ENCODE measurements around the gene PEX14.

Gene PEX14

DNA sequence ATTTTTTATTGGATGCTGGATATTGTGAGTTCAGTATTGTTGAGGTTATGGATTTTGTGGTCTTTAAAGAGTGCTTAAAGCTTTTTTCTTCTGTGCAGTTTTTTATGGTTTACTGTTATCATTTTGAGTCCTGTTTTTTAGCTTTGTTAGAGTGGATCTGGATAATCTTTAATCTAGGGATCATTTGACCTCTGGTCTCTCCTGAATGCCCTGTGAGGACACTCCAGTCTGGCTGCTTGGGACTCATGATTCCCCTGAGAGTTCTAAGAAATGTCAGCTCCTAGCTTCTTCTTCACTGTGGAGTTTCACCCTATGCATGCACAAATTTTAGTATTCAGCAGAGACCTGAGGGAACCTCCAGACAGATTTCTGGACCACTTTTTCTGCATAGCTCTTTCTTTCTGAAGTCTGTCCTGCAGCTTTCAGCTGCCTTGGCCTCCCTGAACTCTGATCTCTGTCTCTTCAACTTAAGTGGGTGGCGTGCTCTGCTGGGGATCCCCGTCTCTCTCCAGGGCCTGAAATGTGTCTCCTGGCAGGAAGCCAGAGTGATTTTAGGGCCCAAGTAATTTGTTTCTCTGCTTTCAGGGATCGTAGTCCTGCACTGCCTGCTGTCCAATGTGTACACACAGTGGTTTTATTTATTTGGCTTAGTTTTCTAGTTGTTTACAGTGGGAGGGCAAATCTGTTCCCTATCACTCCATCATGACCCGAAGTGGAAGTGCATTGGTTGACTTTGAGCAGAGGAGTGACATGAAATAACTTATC, 14.7 kb downstream of the PEX14 start:
- no peak for TF ChIP-seq Cebpa-rat (IDR thresholded peaks at IDR 0.05)
- H3K4me2 ChIP-seq = no peak overlapping the region
- H3K36me3 ChIP-seq = peaks cover 23% of the 10 kb centered on the region
- no peak overlapping the region for H3K27ac ChIP-seq
- peaks cover 9% of the 10 kb centered on the region; the same call in 1 of the 2 replicates for H3K9me3 ChIP-seq
- H4K20me1 ChIP-seq = peaks cover 86% of the 10 kb centered on the region
- no peak overlapping the region for H3K9ac ChIP-seq
- peaks cover 2% of the 10 kb centered on the region; the same call in 1 of the 2 replicates for H3K4me1 ChIP-seq
- no peak overlapping the region for H3K4me3 ChIP-seq
- no peaks in the 10 kb centered on the region for H3K27me3 ChIP-seq

DNA sequence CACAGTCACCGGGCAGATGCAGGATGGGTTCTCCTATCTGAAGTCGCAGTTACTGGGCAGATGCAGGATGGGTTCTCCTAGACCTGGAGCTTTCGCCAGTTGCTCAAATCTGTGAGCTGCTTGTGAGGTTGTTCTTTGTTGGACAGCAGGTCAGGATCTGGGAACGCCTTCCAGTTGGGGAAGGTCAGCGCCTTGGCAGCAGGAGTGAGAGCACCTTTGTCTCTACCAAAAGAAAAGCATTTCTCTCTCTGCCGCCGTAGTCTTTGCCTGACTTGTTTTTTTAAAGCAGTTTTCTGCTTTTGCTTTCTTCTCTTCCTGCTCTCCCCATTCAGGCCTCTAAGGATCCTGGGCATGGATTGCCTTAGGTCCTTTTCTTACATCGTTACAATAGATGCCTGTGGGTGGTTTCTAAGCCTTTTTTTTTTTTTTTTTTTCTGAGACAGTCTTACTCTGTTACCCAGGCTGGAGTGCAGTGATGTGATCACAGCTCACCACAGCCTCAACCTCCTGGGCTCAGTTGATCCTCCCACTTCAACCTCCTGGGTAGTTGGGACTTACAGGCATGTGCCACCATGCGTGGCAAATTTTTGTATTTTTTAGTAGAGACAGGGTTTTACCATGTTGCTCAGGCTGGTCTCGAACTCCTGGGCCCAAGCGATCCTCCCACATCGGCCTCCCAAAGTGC, 15.7 kb downstream of the PEX14 start:
- peaks cover 23% of the 10 kb centered on the region for H3K36me3 ChIP-seq
- H3K27ac ChIP-seq = no peak overlapping the region
- H4K20me1 ChIP-seq = peaks cover 84% of the 10 kb centered on the region
- H3K4me2 ChIP-seq = no peak overlapping the region
- H3K9ac ChIP-seq = 0 out of 2 replicates have a peak overlapping the region, but pooled peaks have one; percentile 12
- H3K4me1 ChIP-seq = peaks cover 12% of the 10 kb centered on the region
- peaks cover 9% of the 10 kb centered on the region; the same call in 1 of the 2 replicates for H3K9me3 ChIP-seq
- H3K4me3 ChIP-seq = no peak overlapping the region
- no peak for TF ChIP-seq Cebpa-rat (IDR thresholded peaks at IDR 0.05)
- H3K27me3 ChIP-seq = no peaks in the 10 kb centered on the region

DNA sequence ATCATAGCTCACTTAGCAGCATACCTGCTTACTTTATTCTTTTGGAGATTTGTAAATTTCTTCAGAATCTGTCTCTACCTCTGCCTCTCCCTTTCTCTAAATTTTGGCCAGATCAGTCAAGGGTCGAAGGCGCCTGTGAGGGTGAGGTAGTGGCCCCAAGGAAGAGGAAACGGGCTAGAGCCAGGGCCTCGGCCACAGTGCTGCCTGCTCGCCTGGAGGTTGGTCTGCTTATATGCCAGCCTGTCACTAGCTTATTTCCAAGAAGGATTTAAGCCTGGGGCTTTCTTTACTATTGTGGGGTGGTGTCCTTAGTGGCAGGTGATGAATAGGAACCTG, 19.6 kb downstream of the PEX14 start:
- no peak for TF ChIP-seq Cebpa-rat (IDR thresholded peaks at IDR 0.05)
- Histone ChIP-seq H3K9ac (no peak overlapping the region), H3K27me3 (no peaks in the 10 kb centered on the region), H3K4me1 (peaks cover 24% of the 10 kb centered on the region), H3K4me3 (no peak overlapping the region), H3K4me2 (peak overlapping the region; percentile 89; the same call in 1 of the 2 replicates), H4K20me1 (peaks cover 95% of the 10 kb centered on the region), H3K36me3 (peaks cover 25% of the 10 kb centered on the region), H3K27ac (no peak overlapping the region), H3K9me3 (no peaks in the 10 kb centered on the region)

DNA sequence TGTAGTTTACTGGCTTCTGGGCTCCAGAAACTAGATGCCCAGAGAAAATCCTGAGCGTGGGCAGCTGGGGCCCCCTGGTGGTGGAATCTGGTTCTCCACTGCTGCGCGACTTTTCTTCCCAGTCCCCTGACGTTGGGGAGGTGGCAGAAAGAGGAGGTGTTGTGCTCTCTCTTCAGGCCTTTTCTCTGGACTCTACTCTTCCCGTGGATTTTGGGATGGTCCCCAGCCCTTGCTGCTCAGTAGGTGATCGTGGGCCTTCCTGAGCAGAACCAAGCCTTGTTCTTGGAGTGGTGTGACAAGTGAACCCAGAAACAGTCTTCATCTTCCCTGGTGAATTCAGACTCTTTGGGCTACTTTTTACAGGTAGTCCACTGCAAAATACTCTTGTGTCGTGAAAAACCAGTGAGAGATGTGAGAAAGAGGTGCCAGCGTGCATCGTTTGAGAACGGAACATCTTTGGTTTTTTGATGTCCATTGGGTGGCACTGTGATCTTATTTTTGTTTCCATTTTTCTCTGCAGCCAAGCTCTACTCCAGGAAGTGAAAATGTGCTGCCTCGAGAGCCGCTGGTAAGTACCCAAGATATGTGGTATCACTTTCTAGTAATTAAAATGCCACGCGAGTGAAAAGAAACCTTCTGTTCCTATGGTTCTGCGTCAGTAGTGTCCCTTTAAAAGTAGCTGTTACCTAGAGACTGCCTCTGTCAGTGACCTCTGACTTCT, 20.2 kb downstream of the PEX14 start:
- Histone ChIP-seq H3K27me3 (no peaks in the 10 kb centered on the region), H3K27ac (no peak overlapping the region; the same call in 1 of the 2 replicates), H4K20me1 (peaks cover 95% of the 10 kb centered on the region), H3K4me3 (peak overlapping the region; percentile 57), H3K36me3 (peaks cover 20% of the 10 kb centered on the region), H3K9me3 (no peaks in the 10 kb centered on the region), H3K4me2 (peak overlapping the region; percentile 89), H3K4me1 (peaks cover 24% of the 10 kb centered on the region), H3K9ac (peak overlapping the region; percentile 43; the same call in 1 of the 2 replicates)
- TF ChIP-seq Cebpa-rat (IDR thresholded peaks at IDR 0.05) = no peak

DNA sequence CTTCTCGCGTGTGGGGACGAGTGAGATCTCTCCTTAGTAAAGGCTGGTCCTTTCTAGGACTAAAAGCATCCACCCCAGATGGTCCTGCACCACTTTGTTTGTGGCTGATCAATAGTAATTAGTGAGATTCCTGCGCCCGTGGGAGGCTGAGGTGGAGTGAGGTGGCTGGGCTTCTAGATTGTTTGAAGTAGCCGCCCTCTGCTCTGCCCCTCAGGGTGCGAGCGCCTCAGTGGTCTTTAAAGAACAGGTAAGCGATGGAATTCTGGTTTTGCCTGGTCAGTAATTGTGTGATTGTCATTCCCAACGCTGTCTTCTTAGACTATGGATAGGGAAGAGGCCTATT, 20.7 kb downstream of the PEX14 start:
- H3K4me1 ChIP-seq = peaks cover 24% of the 10 kb centered on the region
- H3K36me3 ChIP-seq = peaks cover 15% of the 10 kb centered on the region
- H3K27ac ChIP-seq = no peak overlapping the region; the same call in 1 of the 2 replicates
- H3K4me2 ChIP-seq = peak overlapping the region; percentile 89
- H4K20me1 ChIP-seq = peaks cover 95% of the 10 kb centered on the region
- no peaks in the 10 kb centered on the region for H3K9me3 ChIP-seq
- H3K27me3 ChIP-seq = no peaks in the 10 kb centered on the region
- peak overlapping the region; percentile 43; the same call in 1 of the 2 replicates for H3K9ac ChIP-seq
- TF ChIP-seq Cebpa-rat (IDR thresholded peaks at IDR 0.05) = no peak
- peak overlapping the region; percentile 57; the same call in 1 of the 2 replicates for H3K4me3 ChIP-seq

DNA sequence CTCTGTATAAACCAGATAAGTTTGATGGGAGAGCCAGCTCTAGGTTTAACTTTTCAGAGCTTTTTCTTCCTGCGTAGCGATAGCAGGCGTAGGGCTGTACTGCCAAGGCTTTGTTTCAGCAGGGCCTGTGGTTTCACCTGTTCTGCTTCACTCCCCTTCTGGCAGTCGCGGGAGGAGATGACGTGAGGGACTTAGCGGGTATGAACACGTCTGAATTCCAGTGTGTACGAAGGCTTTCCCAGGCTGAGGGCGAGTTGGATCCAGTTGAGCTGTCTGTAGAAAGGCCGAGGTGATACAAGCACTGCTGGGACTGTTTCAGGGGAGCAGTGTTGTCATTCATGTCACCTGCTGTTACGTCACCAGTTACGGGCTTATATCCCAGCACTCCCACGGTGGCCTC, 21.2 kb downstream of the PEX14 start:
- Histone ChIP-seq H3K4me3 (peak overlapping the region; percentile 57; the same call in 1 of the 2 replicates), H3K27ac (no peak overlapping the region; the same call in 1 of the 2 replicates), H3K27me3 (no peaks in the 10 kb centered on the region), H3K9ac (peak overlapping the region; percentile 43; the same call in 1 of the 2 replicates), H4K20me1 (peaks cover 95% of the 10 kb centered on the region), H3K9me3 (no peaks in the 10 kb centered on the region), H3K4me1 (peaks cover 24% of the 10 kb centered on the region), H3K4me2 (peak overlapping the region; percentile 89), H3K36me3 (peaks cover 14% of the 10 kb centered on the region)
- TF ChIP-seq Cebpa-rat (IDR thresholded peaks at IDR 0.05) = no peak

DNA sequence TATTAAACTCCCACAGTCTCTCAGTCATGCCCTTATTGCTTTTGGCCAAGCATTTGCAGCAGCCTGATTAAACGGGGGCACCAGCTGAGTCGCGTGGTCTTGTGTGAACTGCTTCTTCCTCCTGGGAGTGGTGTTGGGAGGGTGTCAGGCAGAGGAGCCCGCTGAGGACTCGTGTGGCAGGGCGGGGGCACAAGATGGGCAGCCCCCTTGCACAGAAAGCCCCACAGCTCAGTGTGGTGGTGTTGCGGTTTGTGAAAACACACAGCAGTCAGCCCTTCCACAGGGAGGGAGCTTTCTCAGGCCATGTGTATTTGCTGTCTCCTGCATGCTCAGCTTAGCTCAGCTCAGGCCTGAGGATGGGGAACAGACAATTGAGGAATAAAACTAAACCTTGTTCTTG, 22.4 kb downstream of the PEX14 start:
- no peaks in the 10 kb centered on the region for H3K27me3 ChIP-seq
- no peaks in the 10 kb centered on the region for H3K9me3 ChIP-seq
- H3K4me3 ChIP-seq = no peak overlapping the region
- peaks cover 24% of the 10 kb centered on the region for H3K4me1 ChIP-seq
- peaks cover 19% of the 10 kb centered on the region for H3K36me3 ChIP-seq
- no peak overlapping the region for H3K27ac ChIP-seq
- no peak for TF ChIP-seq Cebpa-rat (IDR thresholded peaks at IDR 0.05)
- H3K9ac ChIP-seq = no peak overlapping the region
- no peak overlapping the region for H3K4me2 ChIP-seq
- H4K20me1 ChIP-seq = peaks cover 95% of the 10 kb centered on the region

DNA sequence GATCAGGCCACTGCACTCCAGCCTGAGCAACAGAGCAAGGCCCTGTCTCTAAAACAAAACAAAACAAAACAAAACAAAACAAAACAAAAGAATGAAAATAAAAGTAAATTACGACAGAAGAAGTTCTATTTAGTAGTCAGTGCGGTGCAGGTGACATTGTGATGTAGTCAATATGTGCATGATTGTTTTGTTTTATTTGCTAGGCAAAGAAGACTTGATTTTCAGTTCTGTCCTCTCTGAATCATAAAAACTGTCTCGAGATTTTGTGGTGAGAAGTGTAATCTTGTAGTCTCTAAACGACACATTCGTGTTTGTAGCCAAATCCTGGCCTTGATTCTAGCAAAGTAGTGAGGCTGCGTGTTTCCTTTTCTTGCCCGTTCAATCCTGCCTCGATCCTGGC, 23.5 kb downstream of the PEX14 start:
- Histone ChIP-seq H3K4me3 (no peak overlapping the region), H3K27me3 (no peaks in the 10 kb centered on the region), H3K4me2 (no peak overlapping the region), H3K4me1 (peaks cover 24% of the 10 kb centered on the region), H3K9ac (no peak overlapping the region), H3K9me3 (no peaks in the 10 kb centered on the region), H3K27ac (no peak overlapping the region), H4K20me1 (peaks cover 97% of the 10 kb centered on the region), H3K36me3 (peaks cover 19% of the 10 kb centered on the region)
- no peak for TF ChIP-seq Cebpa-rat (IDR thresholded peaks at IDR 0.05)

DNA sequence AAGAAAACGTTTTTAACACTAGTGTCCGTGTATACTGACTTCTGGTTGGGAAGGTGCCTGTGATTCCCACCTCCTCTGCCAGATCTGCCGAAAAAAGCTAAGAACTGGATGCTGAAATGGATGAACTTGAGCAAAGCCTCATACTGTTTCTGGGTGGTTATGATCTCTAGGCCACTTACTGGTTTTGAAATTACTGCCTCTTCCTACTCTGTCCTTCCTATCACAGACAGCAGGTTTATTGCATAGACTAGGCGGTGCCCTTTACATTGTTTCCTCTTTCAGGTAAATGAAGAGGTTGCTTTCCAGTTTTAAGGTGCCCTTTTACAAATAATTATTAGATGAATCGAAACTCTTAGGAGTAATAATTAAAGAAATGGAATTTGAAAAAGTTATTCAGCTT, 27.5 kb downstream of the PEX14 start:
- H3K27me3 ChIP-seq = no peaks in the 10 kb centered on the region
- no peak overlapping the region for H3K4me3 ChIP-seq
- H3K9me3 ChIP-seq = no peaks in the 10 kb centered on the region
- H3K27ac ChIP-seq = no peak overlapping the region
- peaks cover 6% of the 10 kb centered on the region for H3K36me3 ChIP-seq
- no peak for TF ChIP-seq Cebpa-rat (IDR thresholded peaks at IDR 0.05)
- H3K4me1 ChIP-seq = peaks cover 6% of the 10 kb centered on the region; the same call in 1 of the 2 replicates
- no peak overlapping the region for H3K9ac ChIP-seq
- H4K20me1 ChIP-seq = peaks cover 100% of the 10 kb centered on the region
- no peak overlapping the region for H3K4me2 ChIP-seq

Measured in BLaER1 (cell line).